Measurements from ENCODE around the gene KIAA0753.

Gene KIAA0753

GRCh38 chr17:6555331-6556120 lies 85.0 kb downstream of the KIAA0753 start:
- no peak for TF ChIP-seq POLR2A (IDR thresholded peaks at IDR 0.05; ENCODE audit: low read depth, low read length)
- TF ChIP-seq PAX5 (IDR thresholded peaks at IDR 0.05; ENCODE audit: insufficient read depth, low read length, severe bottlenecking): no peak
- TF ChIP-seq TAF1 (IDR thresholded peaks at IDR 0.05; ENCODE audit: low read depth, low read length): no peak
- no peak for TF ChIP-seq POU2F2 (IDR thresholded peaks at IDR 0.05; ENCODE audit: low read depth, low read length)
- no peak for TF ChIP-seq POLR2AphosphoS5 (IDR thresholded peaks at IDR 0.05; ENCODE audit: low read depth, low read length)
- TF ChIP-seq SPI1 (IDR thresholded peaks at IDR 0.05; ENCODE audit: low read depth, low read length): no peak
- FAIRE-seq: no peak
- DNase-seq (ENCODE audit: insufficient read length, low spot score): no peak

GRCh38 chr17:6554871-6555330 lies 85.6 kb downstream of the KIAA0753 start:
- no peak for FAIRE-seq
- no peak for DNase-seq (ENCODE audit: insufficient read length, low spot score)
- TF ChIP-seq POLR2AphosphoS5 (IDR thresholded peaks at IDR 0.05; ENCODE audit: low read depth, low read length): no peak
- no peak for TF ChIP-seq POLR2A (IDR thresholded peaks at IDR 0.05; ENCODE audit: low read depth, low read length)
- TF ChIP-seq PAX5 (IDR thresholded peaks at IDR 0.05; ENCODE audit: insufficient read depth, low read length, severe bottlenecking): no peak
- TF ChIP-seq TAF1 (IDR thresholded peaks at IDR 0.05; ENCODE audit: low read depth, low read length): no peak
- no peak for TF ChIP-seq POU2F2 (IDR thresholded peaks at IDR 0.05; ENCODE audit: low read depth, low read length)
- TF ChIP-seq SPI1 (IDR thresholded peaks at IDR 0.05; ENCODE audit: low read depth, low read length): no peak

GRCh38 chr17:6554342-6554741 lies 86.2 kb downstream of the KIAA0753 start:
- TF ChIP-seq POU2F2 (IDR thresholded peaks at IDR 0.05; ENCODE audit: low read depth, low read length): no peak
- no peak for TF ChIP-seq PAX5 (IDR thresholded peaks at IDR 0.05; ENCODE audit: insufficient read depth, low read length, severe bottlenecking)
- DNase-seq (ENCODE audit: insufficient read length, low spot score) (no peak), FAIRE-seq (no peak)

- FAIRE-seq (no peak), DNase-seq (ENCODE audit: insufficient read length, low spot score) (no peak)
- TF ChIP-seq POU2F2 (IDR thresholded peaks at IDR 0.05; ENCODE audit: low read depth, low read length) (no peak), POLR2A (IDR thresholded peaks at IDR 0.05; ENCODE audit: low read depth, low read length) (no peak), PAX5 (IDR thresholded peaks at IDR 0.05; ENCODE audit: insufficient read depth, low read length, severe bottlenecking) (no peak), TAF1 (IDR thresholded peaks at IDR 0.05; ENCODE audit: low read depth, low read length) (no peak), SPI1 (IDR thresholded peaks at IDR 0.05; ENCODE audit: low read depth, low read length) (no peak), POLR2AphosphoS5 (IDR thresholded peaks at IDR 0.05; ENCODE audit: low read depth, low read length) (no peak)
These were observed 88.5 kb downstream of the KIAA0753 start for GRCh38 chr17:6551869-6552531.

- DNase-seq (ENCODE audit: insufficient read length, low spot score) (no peak), FAIRE-seq (no peak)
- no peak for TF ChIP-seq POU2F2 (IDR thresholded peaks at IDR 0.05; ENCODE audit: low read depth, low read length)
- TF ChIP-seq POLR2A (IDR thresholded peaks at IDR 0.05; ENCODE audit: low read depth, low read length): no peak
- no peak for TF ChIP-seq SPI1 (IDR thresholded peaks at IDR 0.05; ENCODE audit: low read depth, low read length)
- TF ChIP-seq POLR2AphosphoS5 (IDR thresholded peaks at IDR 0.05; ENCODE audit: low read depth, low read length): no peak
- TF ChIP-seq TAF1 (IDR thresholded peaks at IDR 0.05; ENCODE audit: low read depth, low read length): no peak
These were observed 89.2 kb downstream of the KIAA0753 start for GRCh38 chr17:6551356-6551755.

- no peak for DNase-seq (ENCODE audit: insufficient read length, low spot score)
- no peak for FAIRE-seq
- TF ChIP-seq TAF1 (IDR thresholded peaks at IDR 0.05; ENCODE audit: low read depth, low read length): no peak
- no peak for TF ChIP-seq POLR2AphosphoS5 (IDR thresholded peaks at IDR 0.05; ENCODE audit: low read depth, low read length)
- no peak for TF ChIP-seq PAX5 (IDR thresholded peaks at IDR 0.05; ENCODE audit: insufficient read depth, low read length, severe bottlenecking)
- no peak for TF ChIP-seq SPI1 (IDR thresholded peaks at IDR 0.05; ENCODE audit: low read depth, low read length)
- no peak for TF ChIP-seq POU2F2 (IDR thresholded peaks at IDR 0.05; ENCODE audit: low read depth, low read length)
- TF ChIP-seq POLR2A (IDR thresholded peaks at IDR 0.05; ENCODE audit: low read depth, low read length): no peak
These were observed 91.0 kb downstream of the KIAA0753 start for GRCh38 chr17:6549384-6550036.

DNA sequence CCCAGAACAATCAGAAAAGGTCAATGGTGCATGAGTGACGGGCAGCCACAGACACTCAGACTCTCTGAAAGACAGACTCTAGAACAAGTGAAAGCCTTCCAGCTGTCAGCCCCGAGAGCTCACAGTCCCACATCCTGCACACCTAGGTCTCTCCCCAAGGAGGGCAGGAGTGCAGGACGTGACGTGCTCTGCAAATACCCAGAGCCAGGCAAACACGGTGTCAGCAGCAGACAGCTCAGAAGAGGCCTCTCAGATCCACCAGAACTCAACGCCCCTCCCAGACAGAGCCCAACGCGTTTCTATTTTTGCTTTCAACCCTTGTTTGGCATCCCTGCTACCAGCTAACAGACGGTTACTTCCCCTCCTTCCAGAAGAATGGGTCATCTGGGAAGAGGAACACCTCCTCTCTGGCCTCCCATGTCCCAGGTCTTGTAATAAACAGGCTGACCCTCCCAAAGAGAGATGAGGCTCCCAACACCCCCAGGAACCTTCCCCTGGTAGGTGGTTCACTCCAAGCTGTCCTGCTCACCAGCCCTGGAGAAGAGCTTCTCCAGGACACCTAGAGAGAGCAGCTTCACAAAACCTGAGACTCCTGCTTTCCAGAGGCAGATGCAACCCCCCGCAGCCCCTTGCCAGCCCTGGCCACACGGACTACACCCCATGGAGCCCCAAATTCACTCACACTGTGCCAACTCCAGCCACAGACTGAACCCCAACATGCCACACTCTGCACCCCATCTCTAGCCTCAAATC lies 91.8 kb downstream of the KIAA0753 start:
- no peak for TF ChIP-seq PAX5 (IDR thresholded peaks at IDR 0.05; ENCODE audit: insufficient read depth, low read length, severe bottlenecking)
- FAIRE-seq (peak; percentile 82), DNase-seq (ENCODE audit: insufficient read length, low spot score) (no peak)

GRCh38 chr17:6548034-6548433 lies 92.5 kb downstream of the KIAA0753 start:
- TF ChIP-seq POLR2A (IDR thresholded peaks at IDR 0.05; ENCODE audit: low read depth, low read length): no peak
- TF ChIP-seq SPI1 (IDR thresholded peaks at IDR 0.05; ENCODE audit: low read depth, low read length): no peak
- no peak for FAIRE-seq
- DNase-seq (ENCODE audit: insufficient read length, low spot score): no peak

DNA sequence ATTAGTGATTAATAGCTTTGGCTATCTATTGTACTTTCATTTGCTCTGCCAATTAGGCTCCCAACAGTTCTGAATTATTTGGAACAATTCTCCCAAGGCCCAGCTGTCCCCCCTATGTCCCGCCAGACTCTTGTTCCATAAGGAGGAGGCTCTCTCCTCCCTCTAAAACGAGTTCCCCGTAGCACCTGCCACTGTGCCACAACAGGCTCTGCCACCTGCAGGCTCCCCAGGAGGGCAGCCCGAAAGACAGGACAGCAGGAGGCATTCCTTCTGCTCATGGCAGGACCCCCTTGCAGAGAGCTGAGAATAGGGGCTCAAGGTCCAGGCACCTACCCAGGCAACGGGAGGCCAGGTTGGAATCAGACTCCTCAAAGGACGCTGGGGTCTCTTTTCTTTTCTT lies 93.2 kb downstream of the KIAA0753 start:
- FAIRE-seq: no peak
- TF ChIP-seq POLR2AphosphoS5 (IDR thresholded peaks at IDR 0.05; ENCODE audit: low read depth, low read length) (no peak), PAX5 (IDR thresholded peaks at IDR 0.05; ENCODE audit: insufficient read depth, low read length, severe bottlenecking) (no peak), POU2F2 (IDR thresholded peaks at IDR 0.05; ENCODE audit: low read depth, low read length) (no peak), POLR2A (IDR thresholded peaks at IDR 0.05; ENCODE audit: low read depth, low read length) (no peak), SPI1 (IDR thresholded peaks at IDR 0.05; ENCODE audit: low read depth, low read length) (no peak), TAF1 (IDR thresholded peaks at IDR 0.05; ENCODE audit: low read depth, low read length) (no peak)
- no peak for DNase-seq (ENCODE audit: insufficient read length, low spot score)

Measured in GM12891 (cell line).